ENCODE measurements around the gene CRYM.
A peak's percentile ranks its signal among the peaks of the same experiment; 100 is the strongest.
"Not testable (repeated sequence)": the region's sequence is repeated elsewhere in the genome, so short reads cannot be mapped to it uniquely, and the experiment has no call there.

Gene CRYM

DNA sequence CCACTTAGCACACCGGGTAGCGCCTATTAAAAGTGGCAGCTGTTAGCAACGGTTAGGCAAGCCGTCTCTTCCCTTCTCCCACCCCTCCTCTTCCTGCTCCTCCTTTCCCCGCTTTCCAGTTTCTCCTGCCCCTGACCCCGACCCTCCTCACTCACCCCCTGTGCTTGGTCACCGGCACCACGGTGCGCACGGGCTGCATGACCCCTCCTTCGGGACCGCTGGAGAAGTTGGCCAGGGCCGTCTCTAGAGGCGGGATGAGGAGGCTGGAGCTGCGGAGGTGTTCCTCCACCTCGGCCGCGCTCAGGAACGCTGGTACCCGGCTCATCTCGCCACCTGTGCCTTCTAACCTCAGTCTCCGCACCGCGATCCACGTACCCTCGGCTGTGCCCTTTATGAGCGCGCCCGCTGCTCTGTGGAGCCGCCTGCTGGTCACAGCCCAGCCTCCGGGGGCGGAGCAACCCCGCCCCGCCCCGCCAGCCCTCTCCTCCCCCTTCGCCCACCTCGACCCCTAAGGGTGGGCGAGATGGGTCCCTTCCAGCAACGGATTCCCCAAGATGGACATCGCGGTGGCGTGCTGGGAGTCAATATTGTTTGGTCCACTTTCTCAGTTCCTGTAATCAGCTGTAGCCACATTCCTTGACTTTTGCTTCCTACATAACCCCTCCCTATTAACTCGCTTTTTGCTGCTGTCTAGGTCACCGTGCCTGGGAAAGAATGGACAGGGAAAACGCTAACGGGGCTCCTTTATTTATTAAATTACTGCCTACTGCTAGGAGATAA lies at the start of gene CRYM:
CRYM (minus strand) TSS at position 364 of the 780 bp plus-strand sequence; CDS start at position 325, 39 bp downstream.
- DNase-seq: peak in 1 of 6 experiments; percentile 1

- DNase-seq: no peak
These were observed 49.0 kb upstream of the CRYM start for GRCh38 chr16:21327046-21327445.

- DNase-seq: no peak
These were observed 48.4 kb upstream of the CRYM start for GRCh38 chr16:21326459-21326858.

GRCh38 chr16:21324267-21324666 lies 46.2 kb upstream of the CRYM start:
- no peak for DNase-seq

DNA sequence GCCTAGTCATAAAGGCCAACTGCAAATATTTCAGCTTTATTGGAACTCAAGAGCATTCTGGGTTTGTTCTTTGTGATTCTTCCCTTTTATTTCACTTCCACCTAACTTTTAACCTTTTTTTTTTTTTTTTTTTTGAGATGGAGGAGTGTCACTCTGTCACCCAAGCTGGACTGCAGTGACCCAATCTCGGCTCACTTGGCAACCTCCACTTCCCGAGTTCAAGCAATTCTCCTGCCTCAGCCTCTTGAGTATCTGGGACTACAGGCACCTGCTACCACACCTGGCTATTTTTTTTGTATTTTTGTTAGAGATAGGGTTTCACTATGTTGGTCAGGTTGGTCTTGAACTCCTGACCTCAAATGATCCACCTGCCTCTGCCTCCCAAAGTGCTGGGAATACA lies 44.2 kb upstream of the CRYM start:
- not testable (repeated sequence) for DNase-seq

DNA sequence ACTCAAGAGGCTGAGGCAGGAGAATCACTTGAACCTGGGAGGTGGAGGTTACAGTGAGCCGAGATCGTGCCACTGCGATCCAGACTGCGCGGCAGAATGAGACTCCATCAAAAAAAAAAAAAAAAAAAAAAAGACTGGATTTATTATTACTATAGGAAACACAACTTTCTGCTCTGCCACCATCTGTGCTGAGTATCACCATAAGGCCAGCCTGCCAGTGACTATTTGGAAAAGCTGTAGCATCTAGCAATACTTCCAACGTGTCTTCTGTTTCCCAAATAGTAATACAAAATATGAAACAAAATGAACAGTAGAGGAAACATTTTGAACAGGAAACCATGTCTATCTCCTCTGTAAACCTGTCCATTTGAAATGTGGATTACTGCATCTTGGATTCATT lies 43.6 kb upstream of the CRYM start:
- no peak for DNase-seq

- DNase-seq: no peak
These were observed 36.2 kb upstream of the CRYM start for GRCh38 chr16:21314339-21314738.

- not testable (repeated sequence) for DNase-seq
These were observed 34.8 kb upstream of the CRYM start for GRCh38 chr16:21312863-21313372.

DNA sequence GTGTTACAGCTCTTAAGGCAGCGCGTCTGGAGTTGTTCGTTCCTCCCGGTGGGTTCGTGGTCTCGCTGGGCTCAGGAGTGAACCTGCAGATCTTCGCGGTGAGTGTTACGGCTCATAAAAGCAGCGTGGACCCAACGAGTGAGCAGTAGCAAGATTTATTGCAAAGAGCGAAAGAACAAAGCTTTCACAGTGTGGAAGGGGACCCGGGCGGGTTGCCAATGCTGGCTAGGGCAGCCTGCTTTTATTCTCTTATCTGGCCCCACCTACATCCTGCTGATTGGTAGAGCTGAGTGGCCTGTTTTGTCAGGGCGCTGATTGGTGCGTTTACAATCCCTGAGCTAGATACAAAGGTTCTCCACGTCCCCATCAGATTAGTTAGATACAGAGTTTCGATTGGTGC lies 34.0 kb upstream of the CRYM start:
- DNase-seq: not testable (repeated sequence)

DNA sequence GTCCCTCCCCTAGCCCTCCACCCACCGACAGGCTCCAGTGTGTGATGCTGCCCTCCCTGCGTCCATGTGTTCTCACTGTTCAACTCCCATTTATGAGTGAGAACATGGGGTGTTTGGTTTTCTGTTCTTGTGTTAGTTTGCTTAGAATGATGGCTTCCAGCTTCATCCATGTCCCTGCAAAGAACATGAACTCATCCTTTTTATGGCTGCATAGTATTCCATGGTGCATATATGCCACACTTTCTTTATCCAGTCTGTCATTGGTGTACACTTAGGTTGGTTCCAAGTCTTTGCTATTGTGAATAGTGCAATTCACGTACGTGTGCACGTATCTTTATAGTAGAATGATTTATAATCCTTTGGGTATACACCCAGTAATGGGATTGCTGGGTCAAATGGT lies 28.6 kb upstream of the CRYM start:
- DNase-seq: not testable (repeated sequence)

DNA sequence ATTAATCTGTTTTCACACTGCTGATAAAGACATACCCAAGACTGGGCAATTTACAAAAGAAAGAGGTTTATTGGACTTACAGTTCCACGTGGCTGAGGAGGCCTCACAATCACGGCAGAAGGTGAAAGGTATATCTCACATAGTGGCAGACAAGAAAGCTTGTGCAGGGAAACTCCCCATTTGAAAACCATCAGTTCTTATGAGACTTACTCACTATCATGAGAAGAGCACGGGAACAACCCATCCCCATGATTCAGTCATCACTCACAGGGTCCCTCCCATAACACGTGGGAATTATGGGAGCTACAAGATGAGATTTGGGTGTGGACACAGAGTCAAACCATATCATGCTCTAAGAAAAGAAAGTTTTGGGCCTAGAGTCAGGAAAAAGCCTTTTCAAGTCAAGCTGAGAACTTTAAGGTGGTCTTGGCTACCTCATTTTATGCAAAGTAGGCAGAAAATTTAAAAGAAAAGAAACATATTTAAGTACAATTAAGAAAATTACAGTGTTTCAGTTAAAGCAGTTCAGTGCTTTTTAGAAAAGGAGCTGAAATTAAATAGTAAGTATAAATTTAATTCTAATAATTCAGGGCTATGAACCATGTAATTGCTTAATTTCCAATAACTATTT lies 24.9 kb upstream of the CRYM start:
- DNase-seq: no peak

DNA sequence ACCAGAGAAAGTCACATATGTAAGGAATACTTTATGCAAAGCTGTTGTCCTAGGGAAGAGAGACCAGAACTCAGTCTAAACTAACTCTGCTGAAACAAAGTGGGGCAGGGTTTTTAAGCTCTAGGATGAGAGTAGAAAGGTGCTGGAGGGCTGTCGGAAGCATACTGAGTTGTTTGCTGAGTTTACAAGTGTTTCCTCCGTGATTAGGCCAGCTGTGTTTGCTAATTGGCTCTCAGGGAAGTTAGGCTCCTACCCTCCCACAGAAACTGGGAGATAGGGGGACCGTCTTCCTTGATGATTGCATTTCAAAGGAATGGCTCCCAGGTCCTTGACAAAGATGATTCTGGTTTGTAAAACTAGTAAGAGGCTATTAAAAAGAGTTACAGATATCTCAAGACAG lies 24.4 kb upstream of the CRYM start:
- no peak for DNase-seq

- no peak for DNase-seq
These were observed 23.8 kb upstream of the CRYM start for GRCh38 chr16:21301895-21302291.

- peak in 3 of 6 experiments; percentile 4 to 25 (median 6) for DNase-seq
These were observed 23.2 kb upstream of the CRYM start for GRCh38 chr16:21301168-21301894.

GRCh38 chr16:21300309-21301167 lies 22.4 kb upstream of the CRYM start:
- DNase-seq: peak in 1 of 6 experiments; percentile 10

DNA sequence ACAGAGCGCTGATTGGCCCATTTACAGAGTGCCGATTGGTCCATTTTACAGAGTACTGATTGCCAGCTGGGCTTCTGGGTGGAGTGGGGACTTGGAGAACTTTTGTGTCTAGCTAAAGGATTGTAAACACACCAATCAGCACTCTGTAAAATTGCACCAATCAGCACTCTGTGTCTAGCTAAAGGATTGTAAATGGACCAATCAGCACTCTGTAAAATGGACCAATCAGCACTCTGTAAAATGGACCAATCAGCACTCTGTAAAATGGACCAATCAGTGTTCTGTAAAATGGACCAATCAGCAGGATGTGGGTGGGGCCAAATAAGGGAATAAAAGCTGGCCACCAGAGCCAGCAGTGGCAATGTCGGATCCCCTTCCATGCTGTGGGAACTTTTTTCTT lies 11.7 kb upstream of the CRYM start:
- DNase-seq: not testable (repeated sequence)

DNA sequence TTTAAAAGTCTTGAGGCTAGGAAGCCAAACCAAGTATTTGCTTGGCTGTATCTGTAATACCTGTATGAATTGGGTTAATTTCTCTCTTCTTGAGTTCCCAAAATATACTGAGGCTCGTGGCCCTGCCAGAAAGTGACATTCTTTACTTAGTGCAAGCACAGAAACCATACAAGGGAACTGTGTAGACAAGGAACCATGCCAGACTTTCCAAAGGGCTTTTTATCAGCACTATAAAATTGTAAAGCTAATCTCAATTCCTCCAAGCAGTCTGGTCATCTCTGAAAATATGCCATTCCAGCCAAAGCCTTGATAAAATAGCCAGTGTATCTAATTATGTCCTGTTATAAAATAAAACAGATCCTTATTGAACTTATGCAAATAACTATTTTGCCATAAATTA lies 7.2 kb upstream of the CRYM start:
- no peak for DNase-seq

DNA sequence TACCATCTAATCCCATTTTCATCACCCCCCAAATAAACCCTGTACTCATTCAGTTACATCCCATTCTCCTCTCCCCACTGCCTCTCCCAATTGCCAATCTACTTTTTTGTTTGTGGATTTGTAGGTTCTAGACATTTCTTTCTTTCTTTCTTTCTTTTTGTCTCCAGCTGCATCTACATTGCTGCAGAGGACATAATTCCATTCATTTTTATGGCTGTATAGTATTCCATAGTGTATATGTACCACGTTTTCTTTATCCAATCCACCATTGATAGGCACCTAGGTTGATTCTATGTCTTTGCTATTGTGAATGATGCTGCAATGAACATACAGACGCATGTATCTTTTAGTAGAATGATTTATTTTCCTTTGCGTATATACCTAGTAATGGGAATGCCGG lies 6.3 kb upstream of the CRYM start:
- no peak for DNase-seq

- DNase-seq: no peak
These were observed 5.6 kb upstream of the CRYM start for GRCh38 chr16:21283521-21284289.

DNA sequence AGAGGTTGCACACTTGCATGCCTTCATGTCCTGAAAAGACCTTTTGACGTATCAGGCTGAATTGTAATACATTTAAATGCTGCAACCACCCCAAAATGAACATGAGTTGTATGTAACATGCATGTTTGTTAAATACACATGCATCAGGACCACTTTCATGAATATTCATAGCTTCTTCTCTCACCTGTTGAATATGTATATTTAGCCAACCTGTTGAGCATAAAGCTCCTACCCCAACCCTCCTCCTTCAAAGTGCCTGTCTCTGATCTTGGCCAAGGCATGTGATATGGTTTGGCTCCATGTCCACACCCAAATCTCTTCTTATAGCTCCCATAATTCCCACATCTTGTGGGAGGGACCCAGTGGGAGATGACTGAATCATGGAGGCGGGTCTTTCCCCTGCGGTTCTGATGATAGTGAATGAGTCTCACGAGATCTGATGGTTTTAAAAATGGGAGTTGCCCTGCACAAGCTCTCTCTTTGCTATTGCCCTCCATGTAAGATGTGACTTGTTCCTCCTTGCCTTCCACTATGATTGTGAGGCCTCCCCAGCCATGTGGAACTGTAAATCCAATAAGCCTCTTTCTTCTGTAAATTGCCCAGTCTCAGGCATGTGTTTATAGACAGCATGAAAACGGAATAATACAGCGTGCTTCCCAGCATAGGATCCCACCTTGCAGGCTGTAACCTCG lies 3.8 kb upstream of the CRYM start:
- no peak for DNase-seq

DNA sequence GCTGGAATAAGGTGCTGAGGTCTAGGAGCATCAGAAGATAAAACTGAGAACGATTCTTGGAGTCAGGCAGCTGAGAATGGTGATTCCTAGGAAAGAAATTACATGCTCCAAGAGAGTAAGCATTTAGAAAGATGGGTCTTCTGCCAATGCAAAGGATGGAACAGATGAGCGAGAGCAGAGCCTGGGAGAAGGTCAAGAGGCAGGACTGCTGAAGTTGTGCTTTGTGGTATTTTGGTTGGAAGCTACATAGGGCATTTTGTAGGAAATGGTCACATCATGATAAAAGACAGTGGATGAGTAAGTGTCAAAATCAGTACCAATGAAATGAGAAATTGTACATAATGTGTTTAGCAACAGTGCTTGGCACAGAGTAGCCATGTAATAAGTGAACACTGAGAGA lies 1.4 kb upstream of the CRYM start:
- no peak for DNase-seq
